ENCODE results near the gene CEP192.
A peak's percentile ranks its signal among the peaks of the same experiment; 100 is the strongest.

The CEP192 gene

DNA sequence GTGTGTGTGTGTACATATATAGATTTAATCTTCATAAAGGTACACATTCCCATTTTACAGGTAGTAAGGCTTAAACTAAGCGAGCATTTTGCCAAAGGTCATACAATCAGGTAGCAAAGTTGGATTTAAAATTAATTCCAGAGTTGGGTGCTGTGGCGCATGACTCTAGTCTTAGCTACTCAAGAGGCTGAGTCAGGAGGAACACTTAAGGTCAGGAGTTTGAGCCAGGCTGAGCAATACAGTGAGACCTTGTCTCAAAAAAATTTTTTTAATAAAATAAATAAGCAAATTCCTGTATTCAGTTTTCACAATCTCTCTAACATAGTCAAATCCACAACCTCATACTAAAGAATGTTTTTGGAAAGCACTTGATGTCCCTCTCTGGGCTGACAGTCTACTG, 115.9 kb downstream of the CEP192 start:
- DNase-seq = no peak

DNA sequence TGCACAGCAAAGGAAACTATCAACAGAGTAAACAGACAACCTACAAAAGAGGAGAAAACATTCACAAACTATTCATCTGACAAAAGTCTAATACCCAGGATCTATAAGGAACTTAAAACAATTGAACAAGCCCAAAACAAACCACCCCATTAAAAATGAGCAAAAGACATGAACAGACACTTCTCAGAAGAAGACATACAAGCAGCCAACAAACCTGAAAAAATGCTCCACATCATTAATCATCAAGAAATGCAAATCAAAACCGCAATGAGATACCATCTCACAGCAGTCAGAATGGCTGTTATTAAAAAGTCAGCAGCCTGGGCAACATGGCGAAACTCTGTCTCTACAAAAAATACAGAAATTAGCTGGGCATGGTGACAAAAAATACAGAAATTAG, 117.2 kb downstream of the CEP192 start:
- no peak for DNase-seq

DNA sequence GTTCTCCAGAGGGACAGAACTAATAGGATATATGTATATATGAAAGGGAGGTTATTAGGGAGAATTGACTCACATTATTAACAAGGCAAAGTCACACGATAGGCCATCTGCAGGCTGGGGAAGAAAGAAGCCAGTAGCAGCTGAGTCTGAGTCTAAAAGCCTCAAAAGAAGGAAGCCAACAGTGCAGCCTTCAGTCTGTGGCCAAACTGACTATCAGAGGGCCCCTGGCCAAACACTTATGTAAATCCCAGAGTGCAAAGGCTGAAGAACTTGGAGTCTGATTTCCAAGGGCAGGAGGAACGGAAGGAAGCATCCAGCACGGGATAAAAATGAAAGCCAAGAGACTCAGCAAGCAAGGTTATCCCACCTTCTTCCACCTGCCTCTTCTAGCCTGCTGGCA, 119.4 kb downstream of the CEP192 start:
- no peak for DNase-seq

DNA sequence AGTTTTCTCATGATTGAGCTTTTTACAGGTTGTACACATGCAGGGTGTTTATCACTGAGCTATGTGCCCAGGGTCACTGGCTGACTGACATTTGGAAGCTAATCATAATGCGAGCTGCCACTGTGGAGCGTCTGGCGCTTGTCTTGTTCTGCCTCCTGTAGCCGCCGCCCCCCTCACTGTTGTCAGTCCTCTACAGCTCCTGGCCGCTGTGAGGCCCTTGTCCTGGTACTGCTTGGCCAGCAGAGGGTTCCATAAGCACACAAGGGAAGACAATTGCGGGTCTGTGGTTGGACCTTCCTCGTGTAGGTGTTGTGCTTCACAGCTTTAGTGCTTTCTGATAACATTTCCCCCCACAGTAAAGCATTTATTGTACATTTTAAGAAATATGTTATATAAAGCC, 121.8 kb downstream of the CEP192 start:
- DNase-seq = no peak

DNA sequence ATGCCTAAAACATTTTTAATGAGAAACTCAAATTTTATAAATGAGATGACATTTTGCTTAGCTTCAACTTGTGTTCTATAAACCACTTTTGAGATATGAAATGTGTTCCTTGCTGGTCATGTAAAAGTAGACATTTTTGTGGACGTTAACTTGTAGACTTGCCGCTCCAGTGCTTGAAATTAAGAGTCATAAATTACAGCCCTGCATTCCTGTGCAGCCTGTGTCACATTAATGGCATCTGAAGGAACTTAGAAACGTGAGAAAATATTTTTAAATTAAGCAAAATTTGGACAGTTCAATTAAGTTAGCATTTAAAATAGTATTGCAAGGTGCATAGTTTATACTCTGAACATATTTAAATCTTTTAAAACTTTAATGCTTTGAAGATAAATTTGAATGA, 129.1 kb downstream of the CEP192 start:
- DNase-seq = no peak

DNA sequence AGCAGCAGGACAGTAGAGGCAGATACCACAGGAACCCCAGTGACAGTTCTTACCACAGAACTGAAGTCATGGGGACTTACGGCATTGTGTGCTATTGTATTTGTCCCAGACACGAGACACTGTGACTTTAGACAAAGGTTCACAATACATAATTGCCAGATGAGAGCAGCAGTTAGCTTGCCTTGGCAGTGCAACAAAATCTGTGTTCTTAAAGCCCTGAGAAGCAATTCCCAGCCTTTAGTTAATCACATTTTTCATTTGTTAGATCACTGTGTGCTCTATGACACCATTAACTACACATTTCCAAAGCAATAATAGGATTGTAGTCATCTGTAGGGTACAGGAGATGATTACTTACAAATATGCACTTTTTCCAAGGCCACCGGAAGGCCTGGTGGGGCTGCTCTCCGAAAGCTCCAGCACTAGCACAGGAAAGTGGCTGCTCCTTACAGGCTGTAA, 129.8 kb downstream of the CEP192 start:
- DNase-seq = no peak

DNA sequence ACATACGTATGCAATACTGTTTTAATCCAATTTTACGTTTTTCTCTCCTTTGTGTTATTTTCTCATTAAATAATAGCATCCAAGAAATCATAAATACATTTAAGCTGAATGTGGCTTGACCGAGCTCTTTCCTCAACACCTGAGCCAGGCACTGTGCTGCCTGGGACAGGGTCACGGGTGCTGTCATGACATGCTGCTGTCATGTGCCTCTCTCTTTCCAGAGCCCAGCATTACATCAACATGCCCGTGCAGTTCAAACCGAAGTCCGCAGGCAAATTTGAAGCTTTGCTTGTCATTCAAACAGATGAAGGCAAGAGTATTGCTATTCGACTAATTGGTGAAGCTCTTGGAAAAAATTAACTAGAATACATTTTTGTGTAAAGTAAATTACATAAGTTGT, 133.2 kb downstream of the CEP192 start:
- no peak for DNase-seq

DNA sequence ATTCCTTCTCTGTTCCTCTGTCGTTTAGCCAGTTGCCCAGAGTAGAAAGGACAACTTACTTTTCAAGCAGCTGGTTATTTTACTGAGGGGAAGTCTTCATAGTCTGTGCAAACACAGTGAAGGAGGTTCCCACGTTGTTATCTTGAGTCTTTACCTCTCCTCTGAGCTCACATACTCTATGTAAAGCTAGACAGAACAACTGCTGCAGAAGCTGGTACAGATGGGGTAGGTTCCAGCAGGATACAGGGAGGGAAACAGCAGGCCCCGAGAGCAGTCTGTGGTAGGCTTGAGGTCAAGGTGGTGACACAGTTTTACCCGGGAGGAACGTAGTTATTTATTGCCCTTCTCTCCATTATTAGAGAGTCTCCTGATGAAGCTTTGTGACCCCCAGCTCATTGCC, 134.0 kb downstream of the CEP192 start:
- DNase-seq = no peak

DNA sequence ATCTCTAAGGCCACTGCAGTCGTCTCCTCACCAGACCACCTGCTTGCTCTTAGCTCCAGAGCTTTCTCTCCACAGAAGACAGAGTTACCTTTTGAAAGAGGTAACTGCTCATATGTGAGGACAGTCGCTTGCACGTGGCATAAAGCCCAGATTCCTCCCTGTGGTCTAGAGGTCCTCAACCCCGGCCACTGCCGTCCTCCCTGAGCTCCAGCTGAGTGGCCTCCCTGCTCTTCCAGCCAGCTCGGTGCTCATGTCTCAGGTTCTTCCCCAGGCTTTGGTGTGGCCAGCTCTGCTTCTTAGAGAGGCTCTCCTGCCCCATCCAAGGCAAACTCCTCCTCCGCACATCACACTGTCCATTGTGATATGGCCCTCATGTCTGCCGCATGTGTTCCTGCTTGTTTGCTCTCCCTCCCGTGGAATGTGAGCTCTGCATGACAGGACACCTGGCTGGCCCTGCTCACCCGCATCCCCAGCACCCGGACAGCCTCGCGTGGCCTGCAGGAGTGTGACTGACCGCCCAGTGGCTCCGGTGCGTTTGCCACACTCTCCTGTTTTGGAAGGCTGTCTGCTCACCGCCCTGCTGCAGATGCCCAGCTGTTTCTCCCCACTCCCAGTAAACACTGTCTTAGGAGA, 135.9 kb downstream of the CEP192 start:
- DNase-seq = no peak

DNA sequence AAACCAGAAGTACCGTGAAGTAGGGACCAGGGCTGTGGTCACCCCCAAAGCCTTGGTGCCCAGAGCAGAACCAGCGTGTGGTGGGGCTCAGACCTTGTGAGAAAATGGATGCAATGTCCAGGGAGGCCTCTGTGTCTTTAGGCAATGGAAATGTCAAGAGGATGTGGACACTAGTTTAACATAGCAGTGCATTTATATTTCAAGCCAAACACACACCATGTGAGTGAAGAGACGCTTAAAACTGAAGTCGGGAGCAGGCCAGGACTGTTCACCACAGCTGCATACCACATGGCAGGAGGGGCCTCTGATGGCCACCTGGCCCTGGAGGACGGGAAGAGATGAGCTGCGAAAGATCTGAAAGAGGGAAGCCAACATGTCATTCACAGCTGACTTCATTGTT, 140.1 kb downstream of the CEP192 start:
- DNase-seq = no peak

DNA sequence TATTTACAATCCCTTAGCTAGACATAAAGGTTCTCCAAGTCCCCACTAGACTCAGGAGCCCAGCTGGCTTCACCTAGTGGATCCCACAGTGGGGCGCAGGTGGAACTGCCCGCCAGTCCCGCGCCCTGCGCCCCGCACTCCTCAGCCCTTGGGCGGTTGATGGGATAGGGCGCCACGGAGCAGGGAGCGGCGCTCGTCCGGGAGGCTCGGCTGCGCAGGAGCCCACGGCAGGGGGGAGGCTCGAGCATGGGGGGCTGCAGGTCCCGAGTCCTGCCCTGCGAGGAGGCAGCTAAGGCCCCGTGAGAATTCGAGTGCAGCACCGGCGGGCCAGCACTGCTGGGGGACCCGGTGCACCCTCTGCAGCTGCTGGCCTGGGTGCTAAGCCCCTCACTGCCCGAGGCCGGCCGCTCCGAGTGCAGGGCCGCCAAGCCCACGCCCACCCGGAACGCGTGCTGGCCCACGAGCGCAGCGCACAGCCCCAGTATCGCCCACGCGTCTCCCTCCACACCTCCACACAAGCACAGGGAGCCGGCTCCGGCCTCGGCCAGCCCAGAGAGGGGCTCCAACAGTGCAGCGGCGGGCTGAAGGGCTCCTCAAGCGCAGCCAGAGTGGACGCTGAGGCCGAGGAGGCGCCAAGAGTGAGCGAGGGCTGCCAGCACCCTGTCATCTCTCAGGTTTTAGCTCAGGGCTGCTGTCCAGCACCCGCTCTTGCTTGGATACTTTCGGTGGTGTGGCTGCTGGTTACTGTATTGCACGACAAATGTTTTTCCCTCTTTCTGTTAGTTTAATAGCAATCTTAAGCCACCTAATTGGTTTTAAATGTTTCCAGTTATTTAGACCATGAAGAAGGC, 143.6 kb downstream of the CEP192 start:
- DNase-seq = no peak

DNA sequence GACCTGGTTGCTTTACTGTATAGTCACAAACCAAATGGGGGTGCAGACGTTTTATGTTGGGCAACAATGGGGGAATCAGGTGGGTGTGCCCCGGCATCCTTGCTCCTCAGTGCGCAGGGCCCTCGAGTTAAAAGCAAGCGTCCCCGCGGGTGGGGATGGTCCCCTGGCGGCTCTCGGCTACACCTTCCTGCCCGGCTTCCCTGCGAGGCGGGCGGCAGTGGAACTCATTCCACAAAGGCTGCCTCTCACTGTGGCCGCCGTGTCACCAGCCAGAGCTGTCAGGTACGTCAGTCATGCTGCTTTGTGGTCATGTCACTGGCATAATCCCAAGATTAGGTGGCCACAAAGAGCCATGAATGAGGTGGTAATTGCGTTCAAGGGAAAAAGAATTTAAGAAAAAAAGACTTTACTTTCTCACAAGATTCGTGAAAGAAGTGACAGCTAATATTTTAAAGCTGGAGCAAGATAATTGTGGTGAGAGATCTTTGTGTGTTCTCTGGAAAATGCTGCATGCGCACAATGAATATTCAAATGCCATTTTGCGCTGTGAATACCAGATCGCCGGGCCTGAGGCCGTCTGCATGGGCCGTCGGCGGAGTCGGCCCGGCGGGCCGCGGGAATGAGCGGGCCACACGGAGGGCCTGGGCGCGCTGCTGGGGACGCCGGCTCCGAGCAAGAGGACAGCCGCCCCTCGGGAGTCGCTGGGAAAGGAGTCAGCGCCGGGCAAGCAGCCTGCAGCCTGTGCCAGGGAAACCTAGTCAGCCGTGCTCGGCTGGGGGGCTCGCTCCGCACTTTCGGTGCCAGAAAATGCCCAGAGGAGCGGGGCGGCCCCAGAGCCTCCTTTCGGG, 145.1 kb downstream of the CEP192 start:
- DNase-seq = no peak

DNA sequence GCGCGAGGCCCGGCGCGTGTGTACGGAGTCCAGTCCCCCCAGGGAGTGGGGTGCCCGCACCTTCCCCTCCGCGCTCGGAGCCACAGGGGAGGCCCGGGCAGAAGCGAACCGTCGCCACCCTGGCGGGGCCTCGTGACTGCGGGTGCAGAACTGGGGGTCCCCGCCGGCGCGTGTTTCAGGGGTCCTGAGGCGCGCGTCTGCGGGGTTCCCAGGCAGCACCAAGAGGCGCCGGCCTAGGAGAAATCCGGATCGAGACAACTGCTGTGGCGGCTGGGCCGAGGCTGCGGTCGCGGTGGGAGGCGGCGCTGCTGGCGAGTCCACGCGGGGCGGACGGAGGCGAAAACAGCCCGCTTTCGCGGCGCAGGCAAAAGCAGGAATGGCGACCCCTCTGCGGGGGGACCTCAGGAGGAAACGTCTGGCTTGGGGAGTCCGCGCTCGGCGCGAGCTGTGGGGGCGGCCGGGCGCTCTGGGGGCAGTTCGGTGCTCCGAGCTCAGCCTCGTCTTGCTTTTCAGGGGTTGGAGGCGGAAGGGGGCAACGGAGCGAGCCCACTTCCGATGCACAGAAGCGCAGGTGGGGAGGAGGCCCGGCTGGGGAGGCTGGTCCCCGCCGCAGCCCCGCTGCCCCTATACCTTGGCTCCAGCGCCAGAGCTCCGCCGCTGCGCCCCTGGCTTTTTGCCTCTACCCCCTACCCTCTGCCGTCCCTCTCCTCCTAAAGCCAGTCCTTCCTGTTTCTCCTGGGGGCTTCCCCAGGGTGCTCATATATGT, 145.9 kb downstream of the CEP192 start:
- no peak for DNase-seq

DNA sequence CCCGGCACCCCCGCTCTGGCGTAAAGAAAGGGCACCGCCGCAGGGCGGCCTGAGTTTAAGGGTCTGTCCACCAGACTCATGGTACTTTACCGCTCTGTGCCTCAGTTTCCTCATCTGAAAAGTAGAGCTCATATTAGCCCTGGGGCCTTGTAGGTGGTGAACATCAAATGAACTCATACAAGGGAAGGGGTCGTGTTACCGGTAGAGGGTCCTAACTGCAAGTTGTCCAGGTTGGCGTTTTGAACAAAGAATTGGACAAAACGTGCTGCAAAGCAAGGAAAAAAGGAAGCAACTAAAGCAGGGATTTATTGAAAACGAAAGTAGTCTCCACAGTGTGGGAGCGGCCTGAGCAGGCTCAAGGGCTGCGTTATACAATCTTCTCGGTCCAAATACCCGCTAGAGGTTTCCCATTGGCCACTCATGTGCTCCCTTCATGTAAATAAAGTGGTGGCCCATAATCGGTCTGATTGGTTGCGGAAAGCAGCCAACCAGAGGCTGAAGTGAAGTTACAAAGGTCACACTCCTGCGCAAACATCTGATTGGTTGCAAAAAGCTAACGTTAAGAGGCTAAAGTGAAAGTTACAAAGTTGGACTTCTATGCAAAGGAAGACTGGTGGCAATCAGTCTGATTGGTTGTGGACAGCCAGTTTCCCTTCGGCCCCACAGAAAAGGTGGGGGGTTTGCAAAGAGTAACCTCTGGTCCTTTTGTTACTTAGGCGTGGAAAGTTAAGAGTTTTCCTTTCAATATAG, 146.7 kb downstream of the CEP192 start:
- DNase-seq = peak; percentile 13

DNA sequence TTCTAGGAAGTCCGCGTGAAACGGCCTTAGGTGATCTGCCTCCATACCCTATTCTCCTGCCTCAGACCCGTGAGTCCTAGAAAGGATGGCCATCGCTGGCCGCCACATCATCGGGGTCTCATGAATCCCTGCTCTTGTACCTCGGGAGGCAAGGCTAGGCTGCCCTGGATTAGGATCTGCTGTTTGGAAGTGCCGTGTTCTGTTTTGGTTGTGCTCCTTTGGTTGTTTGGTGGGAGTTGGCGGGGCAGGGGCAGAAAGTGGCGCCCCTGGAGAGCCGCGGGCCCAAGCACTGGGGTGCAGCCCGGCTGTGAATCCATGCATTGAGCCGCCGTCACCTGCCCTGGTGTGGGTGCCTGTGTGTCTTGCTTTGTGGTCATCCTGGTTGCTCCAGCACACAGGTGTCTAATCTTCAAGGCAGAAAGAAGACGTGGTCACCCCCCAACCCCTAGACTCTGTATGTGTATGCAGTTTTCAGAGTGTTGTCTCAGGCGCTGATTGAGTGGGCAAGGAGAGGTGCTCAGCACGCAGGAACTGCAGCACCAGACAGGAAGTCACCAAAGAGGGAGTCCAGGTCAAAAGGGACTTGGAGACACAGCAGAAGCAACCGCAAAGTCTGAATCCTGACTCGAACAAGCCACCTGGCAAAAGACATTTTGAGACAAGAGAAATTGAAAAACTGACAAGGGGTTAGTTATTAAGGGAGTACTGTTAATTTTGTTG, 147.4 kb downstream of the CEP192 start:
- no peak for DNase-seq

DNA sequence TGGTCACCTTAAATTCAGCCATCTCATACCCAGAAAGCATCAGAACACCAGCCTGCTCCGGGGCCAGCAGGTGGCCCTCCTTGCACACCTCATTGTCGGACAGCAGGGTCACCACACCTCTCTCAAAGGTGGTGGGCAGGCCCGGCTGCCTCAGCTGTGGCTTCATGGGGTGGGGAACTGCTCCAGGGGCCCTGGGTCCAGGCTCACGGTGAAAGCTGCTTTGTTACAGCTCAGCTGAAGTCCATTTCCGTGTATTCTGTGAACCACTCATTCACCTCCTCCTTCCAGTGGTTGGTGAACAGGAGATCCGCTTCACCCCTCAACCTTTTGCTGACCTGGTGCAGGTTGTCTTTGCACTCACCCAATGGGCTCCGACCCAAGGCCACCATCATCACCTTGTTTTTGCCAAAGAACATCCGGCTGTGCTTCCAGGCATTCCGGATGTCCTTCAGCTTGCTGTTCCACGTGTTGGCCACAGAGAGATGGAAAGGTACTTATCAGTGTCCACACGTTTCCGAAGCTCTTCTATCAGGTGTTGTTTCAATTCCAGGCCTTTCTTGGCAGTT, 148.8 kb downstream of the CEP192 start:
- no peak for DNase-seq

DNA sequence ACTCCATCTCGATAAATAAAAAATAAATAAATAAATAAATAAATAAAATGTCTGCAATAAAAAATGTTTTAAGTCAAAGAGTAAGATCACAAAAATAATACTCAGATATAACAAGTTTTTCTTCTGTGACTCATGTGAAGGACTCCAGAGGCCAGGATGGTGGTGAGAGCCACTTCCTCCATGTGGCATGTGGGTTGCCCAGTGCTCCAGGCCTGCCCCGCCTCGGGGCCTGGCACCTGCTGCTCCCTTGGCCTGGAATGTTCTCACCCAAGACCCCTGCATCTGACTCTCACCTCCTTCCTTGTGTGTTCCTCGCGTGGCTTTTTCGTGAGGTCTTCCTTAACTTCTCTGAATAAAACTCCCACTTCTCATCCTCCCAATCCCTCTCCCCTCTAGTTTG, 150.0 kb downstream of the CEP192 start:
- no peak for DNase-seq

DNA sequence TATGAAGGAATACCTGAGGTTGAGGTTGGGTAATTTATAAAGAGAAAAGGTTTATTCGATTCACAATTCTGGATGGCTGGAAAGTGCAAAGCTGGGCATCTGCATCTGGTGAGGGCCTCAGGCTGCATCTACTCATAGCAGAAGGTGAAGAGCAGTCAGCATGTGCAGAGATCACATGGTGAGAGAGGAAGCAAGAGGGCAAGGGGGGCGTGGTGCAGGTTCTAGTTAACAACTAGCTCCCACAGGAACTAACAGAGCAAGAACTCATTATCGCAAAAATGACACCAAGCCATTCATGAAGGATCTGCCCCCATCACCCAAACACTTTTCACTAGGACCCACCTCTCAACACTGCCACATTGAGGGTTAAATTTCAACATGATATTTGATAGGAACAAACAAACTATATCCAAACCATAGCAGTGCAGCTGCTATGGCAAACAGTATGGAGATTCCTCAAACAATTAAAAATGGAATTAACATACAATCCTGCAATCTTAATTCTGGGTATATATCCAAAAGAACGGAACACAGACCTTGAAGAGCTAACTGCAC, 154.6 kb downstream of the CEP192 start:
- DNase-seq = no peak

DNA sequence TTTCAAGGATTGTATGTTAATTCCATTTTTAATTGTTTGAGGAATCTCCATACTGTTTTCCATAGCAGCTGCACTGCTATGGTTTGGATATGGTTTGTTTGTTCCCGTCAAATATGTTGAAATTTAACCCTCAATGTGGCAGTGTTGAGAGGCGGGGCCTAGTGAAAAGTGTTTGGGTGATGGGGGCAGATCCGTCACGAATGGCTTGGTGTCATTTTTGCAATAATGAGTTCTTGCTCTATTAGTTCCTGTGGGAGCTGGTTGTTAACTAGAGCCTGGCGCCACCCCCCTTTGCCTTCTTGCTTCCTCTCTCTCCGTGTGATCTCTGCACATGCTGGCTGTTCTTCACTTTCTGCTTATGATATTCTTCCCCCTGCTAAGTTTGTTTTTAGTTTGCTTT, 156.0 kb downstream of the CEP192 start:
- DNase-seq = no peak

DNA sequence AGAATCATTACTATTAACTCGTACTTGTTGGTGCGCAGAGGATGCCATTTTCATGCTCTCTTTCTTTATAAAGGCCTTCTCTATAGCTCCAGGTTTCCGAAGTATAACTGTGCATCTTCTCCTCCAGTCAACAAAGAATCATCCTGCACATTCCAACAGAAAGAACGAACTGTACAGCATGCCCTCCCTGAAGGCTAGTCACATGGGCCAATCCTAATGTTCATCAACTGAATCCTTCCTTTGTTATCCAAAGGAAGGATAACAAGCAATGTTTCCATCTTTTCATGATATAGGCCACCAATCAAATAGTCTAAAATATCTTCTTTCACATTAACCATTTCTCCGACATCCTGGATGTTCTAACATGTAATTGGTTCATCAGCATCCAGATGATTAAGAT, 160.5 kb downstream of the CEP192 start:
- DNase-seq = no peak

DNA sequence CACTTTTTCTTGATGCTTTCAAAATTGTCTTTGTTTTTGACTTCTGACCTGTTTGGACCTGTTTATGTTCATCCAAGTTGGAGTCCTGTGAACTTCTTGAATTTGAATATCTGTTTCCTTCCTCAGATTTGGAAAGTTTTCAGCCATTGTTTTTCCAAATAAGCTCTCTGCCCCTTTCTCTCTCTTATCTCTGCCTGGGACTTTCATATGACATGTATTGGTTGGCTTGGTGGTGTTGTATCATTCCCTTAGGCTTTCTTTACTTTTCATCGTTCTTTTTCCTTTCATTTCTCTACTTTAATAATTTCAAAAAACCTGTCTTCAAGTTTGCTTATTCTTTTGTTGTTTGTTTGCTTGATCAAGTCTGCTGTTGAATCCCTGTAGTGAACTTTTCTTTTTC, 167.3 kb downstream of the CEP192 start:
- no peak for DNase-seq

All from GOT3 (cell line).